HAP-1 (cell line): ENCODE measurements around the gene OSBPL7.
A peak's percentile ranks its signal among the peaks of the same experiment; 100 is the strongest.

Source experiments
- DNase-seq, 2 experiments: peaks; one replicate each; pipeline ENCODE4 v3.0.0-alpha.2; 2016 to 2020; ENCODE audit warnings: low spot score in 2 of 2
- H3K27me3 ChIP-seq: fragments of 250-450 bp; sonication (Bioruptor Pico); 2 replicates; pipeline ENCODE4 v1.5.1; 2020; ENCODE audit warnings: low read depth, mild to moderate bottlenecking, moderate library complexity
- H3K36me3 ChIP-seq: fragments of 250-450 bp; sonication (Bioruptor Pico); replicated peaks from 2 replicates; pipeline ENCODE4 v1.5.1; 2020; ENCODE audit warnings: mild to moderate bottlenecking
- H3K4me1 ChIP-seq: fragments of 250-450 bp; sonication (Bioruptor Pico); 2 replicates; pipeline ENCODE4 v1.5.1; 2020; ENCODE audit warnings: mild to moderate bottlenecking
- H3K4me3 ChIP-seq: fragments of 250-450 bp; sonication (Bioruptor Pico); 2 replicates; pipeline ENCODE4 v1.5.1; 2020; ENCODE audit warnings: mild to moderate bottlenecking, moderate library complexity
- H3K9me3 ChIP-seq: fragments of 250-450 bp; sonication (Bioruptor Pico); 2 replicates; pipeline ENCODE4 v1.5.1; 2020; ENCODE audit warnings: mild to moderate bottlenecking, moderate library complexity
- in situ Hi-C: fragments of 300-500 bp; cut with MboI; formaldehyde crosslinking; loops from 3 replicates; pipeline ENCODE4 v1.14.3; 2020; ENCODE audit warnings: low sequenced_read_pairs, inconsistent platforms, mixed read lengths

Gene OSBPL7

GRCh38 chr17:47802341-47803022 is 19.1 kb downstream of the OSBPL7 start:
- no peaks in the 10 kb centered on the region for H3K36me3 ChIP-seq
- H3K4me1 ChIP-seq, result no peaks in the 10 kb centered on the region
- in situ Hi-C loops, result no loop called here
- H3K27me3 ChIP-seq, result peaks cover 10% of the 10 kb centered on the region
- H3K4me3 ChIP-seq, result no peak overlapping the region
- no peaks in the 10 kb centered on the region for H3K9me3 ChIP-seq
- peak; percentile 25 to 67 for DNase-seq

- no peak for DNase-seq
- Histone ChIP-seq H3K4me3 (no peak overlapping the region), H3K36me3 (no peaks in the 10 kb centered on the region), H3K9me3 (no peaks in the 10 kb centered on the region), H3K27me3 (peaks cover 10% of the 10 kb centered on the region), H3K4me1 (no peaks in the 10 kb centered on the region)
- in situ Hi-C loops, result no loop called here
Measured at GRCh38 chr17:47801906-47802305, 19.7 kb downstream of the OSBPL7 start.

- H3K4me1 ChIP-seq, result no peaks in the 10 kb centered on the region
- no peaks in the 10 kb centered on the region for H3K36me3 ChIP-seq
- in situ Hi-C loops, result no loop called here
- H3K27me3 ChIP-seq, result peaks cover 10% of the 10 kb centered on the region
- no peak for DNase-seq
- H3K9me3 ChIP-seq, result no peaks in the 10 kb centered on the region
- H3K4me3 ChIP-seq, result no peak overlapping the region
Measured at GRCh38 chr17:47801176-47801765, 20.3 kb downstream of the OSBPL7 start.

DNA sequence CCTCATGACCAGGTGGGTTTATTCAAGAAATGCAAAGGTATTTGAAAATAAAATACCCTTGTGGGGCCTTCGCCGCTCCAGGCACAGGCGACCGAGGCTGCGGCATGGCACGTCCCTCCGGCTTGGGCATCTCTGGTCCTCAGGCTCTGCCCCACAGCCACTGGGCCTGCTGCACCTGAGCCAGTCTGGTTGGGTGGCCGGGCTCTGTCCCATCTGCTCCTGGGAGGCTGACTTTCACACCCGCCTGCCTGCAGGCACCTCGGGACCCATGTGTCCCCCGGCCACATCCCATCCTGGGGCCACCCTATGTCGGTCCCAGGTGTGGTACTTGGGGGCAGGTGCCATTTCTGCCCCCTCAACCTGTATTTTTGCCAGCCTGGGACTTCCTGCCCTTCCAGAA is 20.9 kb downstream of the OSBPL7 start:
- in situ Hi-C loops, result no loop called here
- no peak for DNase-seq
- H3K4me3 ChIP-seq, result no peak overlapping the region
- H3K9me3 ChIP-seq, result no peaks in the 10 kb centered on the region
- H3K27me3 ChIP-seq, result peaks cover 10% of the 10 kb centered on the region
- no peaks in the 10 kb centered on the region for H3K4me1 ChIP-seq
- no peaks in the 10 kb centered on the region for H3K36me3 ChIP-seq

GRCh38 chr17:47797797-47798196 is 23.8 kb downstream of the OSBPL7 start:
- DNase-seq, result no peak
- Histone ChIP-seq H3K4me1 (no peaks in the 10 kb centered on the region), H3K36me3 (no peaks in the 10 kb centered on the region), H3K4me3 (no peak overlapping the region), H3K9me3 (no peaks in the 10 kb centered on the region), H3K27me3 (peaks cover 34% of the 10 kb centered on the region)
- in situ Hi-C loops, result no loop called here

- no peak for DNase-seq
- Histone ChIP-seq H3K9me3 (no peaks in the 10 kb centered on the region), H3K36me3 (no peaks in the 10 kb centered on the region), H3K4me1 (no peaks in the 10 kb centered on the region), H3K27me3 (peaks cover 74% of the 10 kb centered on the region), H3K4me3 (no peak overlapping the region)
- in situ Hi-C loops, result no loop called here
Measured at GRCh38 chr17:47792979-47793378, 28.6 kb downstream of the OSBPL7 start.

DNA sequence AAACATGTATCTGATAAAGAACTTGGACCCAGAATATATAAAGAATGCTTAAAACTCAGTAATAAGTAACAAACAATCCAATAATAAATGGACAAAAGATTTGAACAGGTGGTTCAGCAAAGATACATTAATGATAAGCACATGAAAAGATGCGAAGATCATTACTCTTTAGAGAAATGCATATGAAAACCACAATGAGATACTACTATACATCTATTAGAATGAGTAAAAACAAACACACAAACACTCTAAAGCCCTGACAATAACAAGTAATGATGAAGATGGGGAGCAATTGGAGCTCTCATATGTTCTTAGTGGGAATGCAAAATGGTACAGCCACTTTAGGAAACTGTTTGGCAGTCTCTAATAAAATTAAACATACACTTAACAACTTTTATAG is 29.1 kb downstream of the OSBPL7 start:
- in situ Hi-C loops, result no loop called here
- Histone ChIP-seq H3K27me3 (peaks cover 75% of the 10 kb centered on the region), H3K36me3 (no peaks in the 10 kb centered on the region), H3K9me3 (no peaks in the 10 kb centered on the region), H3K4me1 (no peaks in the 10 kb centered on the region), H3K4me3 (no peak overlapping the region)
- DNase-seq, result no peak

DNA sequence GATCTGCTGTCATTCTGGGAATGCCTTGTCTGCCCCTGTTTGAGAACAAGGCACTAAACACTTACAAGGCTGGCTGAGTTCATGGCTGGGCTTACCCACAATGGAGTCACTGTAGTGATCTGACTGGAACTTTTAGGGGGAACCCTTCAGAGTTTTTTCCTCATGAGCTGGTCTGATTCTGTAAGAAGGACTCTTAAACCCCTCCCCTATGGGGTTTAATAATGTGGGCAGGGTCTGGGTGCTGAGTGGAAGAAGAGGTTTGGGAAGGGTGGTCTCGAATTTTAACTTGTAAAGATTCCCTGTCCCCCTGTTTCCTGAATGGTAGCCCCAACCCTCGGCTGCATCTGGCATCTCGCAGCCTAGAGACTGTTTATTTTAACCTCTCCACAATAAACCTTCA is 30.6 kb downstream of the OSBPL7 start:
- no peaks in the 10 kb centered on the region for H3K36me3 ChIP-seq
- in situ Hi-C loops, result no loop called here
- peaks cover 75% of the 10 kb centered on the region for H3K27me3 ChIP-seq
- no peak overlapping the region for H3K4me3 ChIP-seq
- H3K9me3 ChIP-seq, result no peaks in the 10 kb centered on the region
- no peaks in the 10 kb centered on the region for H3K4me1 ChIP-seq
- DNase-seq, result no peak

GRCh38 chr17:47789611-47790561 is 31.7 kb downstream of the OSBPL7 start:
- Histone ChIP-seq H3K27me3 (peaks cover 66% of the 10 kb centered on the region), H3K4me1 (no peaks in the 10 kb centered on the region), H3K4me3 (peak overlapping the region; percentile 22), H3K36me3 (no peaks in the 10 kb centered on the region), H3K9me3 (no peaks in the 10 kb centered on the region)
- in situ Hi-C loops, result no loop called here
- peak in 1 of 2 experiments; percentile 58 for DNase-seq

DNA sequence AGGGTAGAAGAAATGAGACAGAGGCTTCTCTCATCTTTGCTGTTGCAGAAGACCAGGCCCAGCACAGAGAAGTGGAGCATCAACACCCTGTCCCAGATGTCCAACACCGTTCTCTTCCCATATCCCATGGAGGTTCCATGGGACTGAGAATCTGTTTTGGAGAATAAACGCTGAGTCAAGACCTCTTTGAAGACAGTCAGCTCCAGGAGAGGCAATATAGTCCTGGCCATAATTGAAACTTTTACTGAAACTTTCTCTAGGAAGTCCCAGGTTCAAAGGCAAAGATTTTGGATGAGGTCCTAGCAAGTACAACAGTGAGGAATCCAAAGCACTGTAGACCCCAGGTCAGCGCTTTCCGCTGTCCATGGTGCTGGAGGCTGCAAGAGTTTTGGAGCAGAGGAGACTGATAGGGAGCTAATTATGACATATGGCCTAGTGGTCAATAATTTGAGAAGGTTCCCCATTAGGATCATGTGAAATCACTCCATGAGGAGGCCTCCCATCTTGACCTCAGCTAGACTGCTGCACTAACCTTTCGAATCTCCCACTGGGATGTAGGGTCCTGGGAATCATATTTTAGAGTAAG is 36.0 kb downstream of the OSBPL7 start:
- Histone ChIP-seq H3K4me1 (no peaks in the 10 kb centered on the region), H3K36me3 (no peaks in the 10 kb centered on the region), H3K9me3 (no peaks in the 10 kb centered on the region), H3K4me3 (no peak overlapping the region), H3K27me3 (peaks cover 42% of the 10 kb centered on the region)
- DNase-seq, result peak; percentile 44 to 78
- in situ Hi-C loops, result no loop called here

- DNase-seq, result no peak
- Histone ChIP-seq H3K27me3 (peaks cover 17% of the 10 kb centered on the region), H3K36me3 (no peaks in the 10 kb centered on the region), H3K9me3 (no peaks in the 10 kb centered on the region), H3K4me3 (no peak overlapping the region), H3K4me1 (no peaks in the 10 kb centered on the region)
- in situ Hi-C loops, result no loop called here
Measured at GRCh38 chr17:47781397-47781796, 40.2 kb downstream of the OSBPL7 start.

GRCh38 chr17:47778184-47778635 is 43.4 kb downstream of the OSBPL7 start:
- DNase-seq, result no peak
- Histone ChIP-seq H3K36me3 (no peaks in the 10 kb centered on the region), H3K27me3 (peaks cover 17% of the 10 kb centered on the region), H3K4me3 (no peak overlapping the region), H3K4me1 (no peaks in the 10 kb centered on the region), H3K9me3 (no peaks in the 10 kb centered on the region)
- in situ Hi-C loops, result loop anchor here (10.0 kb wide), 1 partner anchor 117 kb away; the partner anchor contains the start of gene SP2

DNA sequence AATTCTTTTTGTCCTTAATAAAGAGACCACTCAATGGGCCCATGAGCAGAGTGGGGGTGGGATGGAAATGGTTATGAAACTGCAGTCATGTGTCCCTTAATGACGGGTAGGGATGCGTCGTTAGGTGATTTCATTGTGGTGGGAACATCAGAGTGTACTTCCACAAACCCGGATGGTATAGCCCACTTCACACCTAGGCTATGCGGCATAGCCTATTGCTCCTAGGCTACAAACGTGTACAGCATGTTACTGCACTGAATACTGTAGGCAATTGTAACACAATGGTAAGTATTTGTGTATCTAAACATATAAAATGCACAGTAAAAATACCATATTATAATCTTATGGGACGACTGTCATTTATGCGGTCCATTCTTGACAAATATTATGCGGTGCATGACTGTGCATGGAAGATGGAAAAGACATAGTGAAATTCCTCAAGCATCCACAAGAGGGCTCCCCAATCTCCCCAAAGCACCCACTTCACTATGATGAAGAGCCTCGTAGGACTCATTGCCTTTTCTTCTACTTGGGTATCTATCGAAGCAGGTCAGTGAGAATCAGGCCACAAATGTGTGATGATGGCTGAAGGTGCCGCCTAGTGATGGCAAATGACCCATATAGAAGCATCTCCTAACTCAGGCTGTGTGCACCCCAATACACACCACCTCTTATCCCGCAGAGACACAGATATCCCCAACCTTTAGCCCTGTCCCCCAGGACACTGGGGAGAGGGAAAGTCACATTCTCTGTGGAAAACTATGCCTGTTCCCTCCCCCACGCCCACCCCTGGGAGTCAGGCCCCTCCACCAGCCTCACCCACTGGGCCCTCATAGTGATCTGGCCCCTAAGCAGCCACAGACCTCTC is 45.0 kb downstream of the OSBPL7 start:
- no peaks in the 10 kb centered on the region for H3K9me3 ChIP-seq
- DNase-seq, result peak; percentile 37 to 49
- H3K36me3 ChIP-seq, result no peaks in the 10 kb centered on the region
- H3K4me1 ChIP-seq, result no peaks in the 10 kb centered on the region
- in situ Hi-C loops, result loop anchor here (10.0 kb wide), 1 partner anchor 118 kb away; the partner anchor contains the start of gene SP2
- no peak overlapping the region for H3K4me3 ChIP-seq
- peaks cover 5% of the 10 kb centered on the region for H3K27me3 ChIP-seq
